Central memory CD4-positive, alpha-beta T cell (primary cell): ENCODE results near the gene FANCD2.
"Not testable (repeated sequence)": the region's sequence is repeated elsewhere in the genome, so short reads cannot be mapped to it uniquely, and the experiment has no call there.

Source experiments
- DNase-seq: peaks from one replicate; pipeline ENCODE4 v3.0.0; 2022
- total RNA-seq, 3 experiments: gene quantifications; one replicate each; lab custom pipeline; 2026; lab: John Stamatoyannopoulos, UW

The FANCD2 gene
- total RNA-seq = 36.1 to 51.7 (median 37.8) reads per million in 3 experiments

- peak; percentile 90 for DNase-seq
Observed at GRCh38 chr3:10026084-10026890, at the start of gene FANCD2. FANCD2 (plus strand) TSS chr3:10026437; CDS start chr3:10028658, 2,221 bp downstream.

- DNase-seq = no peak
Observed at GRCh38 chr3:9976721-9977709, 49.2 kb upstream of the FANCD2 start.

GRCh38 chr3:9978710-9979305 lies 47.4 kb upstream of the FANCD2 start:
- DNase-seq = no peak

- DNase-seq = no peak
Observed at GRCh38 chr3:9980251-9980650, 46.0 kb upstream of the FANCD2 start.

GRCh38 chr3:9986230-9986725 lies 40.0 kb upstream of the FANCD2 start:
- no peak for DNase-seq

GRCh38 chr3:9994086-9994844 lies 32.0 kb upstream of the FANCD2 start:
- DNase-seq = no peak

- no peak for DNase-seq
Observed at GRCh38 chr3:10000686-10001085, 25.6 kb upstream of the FANCD2 start.

GRCh38 chr3:10002951-10003350 lies 23.3 kb upstream of the FANCD2 start:
- DNase-seq = no peak

- DNase-seq = no peak
Observed at GRCh38 chr3:10004506-10004905, 21.7 kb upstream of the FANCD2 start.

- no peak for DNase-seq
Observed at GRCh38 chr3:10004960-10005564, 21.2 kb upstream of the FANCD2 start.

- no peak for DNase-seq
Observed at GRCh38 chr3:10006048-10006761, 20.0 kb upstream of the FANCD2 start.

- no peak for DNase-seq
Observed at GRCh38 chr3:10006762-10007090, 19.5 kb upstream of the FANCD2 start.

GRCh38 chr3:10007126-10007782 lies 19.0 kb upstream of the FANCD2 start:
- DNase-seq = no peak

- DNase-seq = not testable (repeated sequence)
Observed at GRCh38 chr3:10008216-10008587, 18.0 kb upstream of the FANCD2 start.

- peak; percentile 71 for DNase-seq
Observed at GRCh38 chr3:10008588-10009344, 17.5 kb upstream of the FANCD2 start.

- no peak for DNase-seq
Observed at GRCh38 chr3:10010421-10010877, 15.8 kb upstream of the FANCD2 start.

- peak; percentile 59 for DNase-seq
Observed at GRCh38 chr3:10010878-10011465, 15.3 kb upstream of the FANCD2 start.

- no peak for DNase-seq
Observed at GRCh38 chr3:10011631-10012030, 14.6 kb upstream of the FANCD2 start.

GRCh38 chr3:10012106-10012505 lies 14.1 kb upstream of the FANCD2 start:
- no peak for DNase-seq
